NCI-H524 (cell line): ENCODE measurements around the gene TTC21A.
A peak's percentile ranks its signal among the peaks of the same experiment; 100 is the strongest.

Experiments
- DNase-seq, 2 experiments: peaks; one replicate each; lab custom pipeline; 2025; lab: John Stamatoyannopoulos, UW

TTC21A gene

GRCh38 chr3:39097716-39098472 is 9.6 kb upstream of the TTC21A start:
- DNase-seq: no peak

- DNase-seq: no peak
Measured at GRCh38 chr3:39098473-39099000, 8.9 kb upstream of the TTC21A start.

GRCh38 chr3:39099242-39099641 is 8.2 kb upstream of the TTC21A start:
- DNase-seq: no peak

GRCh38 chr3:39099738-39100499 is 7.6 kb upstream of the TTC21A start:
- no peak for DNase-seq

GRCh38 chr3:39100500-39100886 is 7.0 kb upstream of the TTC21A start:
- DNase-seq: no peak

- DNase-seq: peak in 1 of 2 experiments; percentile 24
Measured at GRCh38 chr3:39101022-39101689, 6.3 kb upstream of the TTC21A start.

GRCh38 chr3:39102504-39103323 is 4.8 kb upstream of the TTC21A start:
- no peak for DNase-seq

GRCh38 chr3:39103324-39103693 is 4.2 kb upstream of the TTC21A start:
- DNase-seq: peak in 1 of 2 experiments; percentile 7

GRCh38 chr3:39103791-39104552 is 3.5 kb upstream of the TTC21A start:
- no peak for DNase-seq

GRCh38 chr3:39104961-39105686 is 2.4 kb upstream of the TTC21A start:
- DNase-seq: peak in 1 of 2 experiments; percentile 24

GRCh38 chr3:39105687-39106063 is 1.8 kb upstream of the TTC21A start:
- DNase-seq: no peak

GRCh38 chr3:39106281-39106811 is 1.1 kb upstream of the TTC21A start:
- no peak for DNase-seq

- peak in 1 of 2 experiments; percentile 15 for DNase-seq
Measured at GRCh38 chr3:39106851-39107387, 561 bp upstream of the TTC21A start.

- DNase-seq: no peak
Measured at GRCh38 chr3:39108200-39108710, 775 bp downstream of the TTC21A start.

GRCh38 chr3:39109086-39109485 is 1.6 kb downstream of the TTC21A start:
- no peak for DNase-seq

- no peak for DNase-seq
Measured at GRCh38 chr3:39110041-39110639, 2.7 kb downstream of the TTC21A start.

- DNase-seq: no peak
Measured at GRCh38 chr3:39112113-39112512, 4.6 kb downstream of the TTC21A start.

- no peak for DNase-seq
Measured at GRCh38 chr3:39112535-39112934, 5.1 kb downstream of the TTC21A start.

GRCh38 chr3:39113291-39113690 is 5.8 kb downstream of the TTC21A start:
- DNase-seq: no peak
